ENCODE measurements around the gene STOM.

DNA sequence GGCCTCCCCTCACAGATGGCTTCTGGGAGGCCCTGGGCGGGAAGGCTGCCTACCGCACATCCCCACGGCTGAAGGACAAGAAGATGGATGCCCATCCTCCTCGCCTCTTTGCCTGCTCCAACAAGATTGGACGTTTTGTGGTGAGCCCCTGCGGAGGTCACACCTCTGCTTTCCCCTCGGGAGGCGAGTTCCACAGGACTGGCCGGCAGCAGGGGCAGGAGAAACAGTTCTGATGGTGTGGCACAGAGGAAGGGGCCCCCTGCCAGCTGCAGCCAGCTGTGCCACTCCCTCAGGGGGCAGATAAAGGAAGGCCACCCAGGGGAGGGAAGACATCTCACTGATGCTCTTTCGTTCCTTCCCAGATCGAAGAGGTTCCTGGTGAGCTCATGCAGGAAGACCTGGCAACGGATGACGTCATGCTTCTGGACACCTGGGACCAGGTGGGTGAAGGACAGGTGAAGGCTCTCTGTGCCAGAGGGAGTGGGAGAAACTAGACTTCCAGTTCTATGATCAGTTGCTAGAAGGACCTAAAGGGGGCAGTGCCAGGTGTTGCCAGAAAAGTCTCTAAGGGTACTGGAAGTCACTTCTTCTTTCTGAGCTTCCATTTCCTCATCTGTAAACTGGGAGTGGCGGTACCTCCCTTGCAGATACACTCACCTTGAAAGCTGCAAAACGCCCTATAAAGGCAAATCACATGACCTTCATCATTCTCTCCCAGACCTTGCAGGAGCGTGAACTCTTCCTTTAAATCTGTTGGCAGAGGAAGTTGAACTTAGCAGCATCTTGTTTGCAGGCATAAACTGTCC is 41.0 kb downstream of the STOM start:
- TF ChIP-seq, protein P1, sequence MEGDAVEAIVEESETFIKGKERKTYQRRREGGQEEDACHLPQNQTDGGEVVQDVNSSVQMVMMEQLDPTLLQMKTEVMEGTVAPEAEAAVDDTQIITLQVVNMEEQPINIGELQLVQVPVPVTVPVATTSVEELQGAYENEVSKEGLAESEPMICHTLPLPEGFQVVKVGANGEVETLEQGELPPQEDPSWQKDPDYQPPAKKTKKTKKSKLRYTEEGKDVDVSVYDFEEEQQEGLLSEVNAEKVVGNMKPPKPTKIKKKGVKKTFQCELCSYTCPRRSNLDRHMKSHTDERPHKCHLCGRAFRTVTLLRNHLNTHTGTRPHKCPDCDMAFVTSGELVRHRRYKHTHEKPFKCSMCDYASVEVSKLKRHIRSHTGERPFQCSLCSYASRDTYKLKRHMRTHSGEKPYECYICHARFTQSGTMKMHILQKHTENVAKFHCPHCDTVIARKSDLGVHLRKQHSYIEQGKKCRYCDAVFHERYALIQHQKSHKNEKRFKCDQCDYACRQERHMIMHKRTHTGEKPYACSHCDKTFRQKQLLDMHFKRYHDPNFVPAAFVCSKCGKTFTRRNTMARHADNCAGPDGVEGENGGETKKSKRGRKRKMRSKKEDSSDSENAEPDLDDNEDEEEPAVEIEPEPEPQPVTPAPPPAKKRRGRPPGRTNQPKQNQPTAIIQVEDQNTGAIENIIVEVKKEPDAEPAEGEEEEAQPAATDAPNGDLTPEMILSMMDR (conservative IDR thresholded peaks at IDR 0.05; ENCODE audit: low read depth, low read length): no peak
- TF ChIP-seq EZH2 (IDR thresholded peaks at IDR 0.05; ENCODE audit: borderline replicate concordance, low read depth, low read length, poor library complexity, severe bottlenecking): no peak

Data from A673 (cell line).